K562 (cell line): ENCODE results near the gene VPS13D. TPM values are rescaled to one million over a fixed set of nuclear protein-coding genes. Genes with fewer than 3 reads are reported as not detected.

Source experiments
- ADNP ChIP-seq: fragments of 200-800 bp; sonication (Bioruptor generic); IDR thresholded peaks from 2 replicates; pipeline ENCODE4 v1.6.1; 2016; ENCODE audit warnings: missing genetic modification characterization, missing compliant biosample characterization
- E2F8 ChIP-seq: fragments of 450-650 bp; IDR thresholded peaks from 2 replicates; pipeline ENCODE4 v1.7.1; 2018; ENCODE audit warnings: mild to moderate bottlenecking, low read depth; ENCODE audit not compliant: partially characterized antibody
- FOXA3 ChIP-seq, 2 experiments: fragments of 450-650 bp in 1 of 2; sonication (generic) in 1 of 2; formaldehyde crosslinking; IDR thresholded peaks in 1 of 2; conservative IDR thresholded peaks in 1 of 2; 2 replicates each; pipeline versions ENCODE4 v1.4.0 to v1.8.0; 2020 to 2022; ENCODE audit warnings: mild to moderate bottlenecking in 2 of 2, missing genetic modification reagents in 1 of 2
- L3MBTL2 ChIP-seq: fragments of 450-650 bp; IDR thresholded peaks from 2 replicates; pipeline ENCODE4 v1.6.1; 2016; ENCODE audit warnings: mild to moderate bottlenecking, moderate library complexity
- MCM2 ChIP-seq: fragments of 450-650 bp; IDR thresholded peaks from 2 replicates; pipeline ENCODE4 v1.6.1; 2017; ENCODE audit warnings: low read depth, mild to moderate bottlenecking
- SMARCA4 ChIP-seq: fragments of 450-650 bp; IDR thresholded peaks from 2 replicates; pipeline ENCODE4 v1.6.1; 2016
- ZBTB40 ChIP-seq, 2 experiments: fragments of 450-650 bp in 1 of 2; sonication (generic) in 1 of 2; formaldehyde crosslinking in 1 of 2; IDR thresholded peaks; 2 replicates each; pipeline versions ENCODE4 v1.7.1 to v1.9.0; 2016 to 2022; ENCODE audit warnings: inconsistent platforms in 1 of 2, mild to moderate bottlenecking in 1 of 2, missing genetic modification reagents in 1 of 2
- ZNF24 ChIP-seq: fragments of 450-650 bp; IDR thresholded peaks from 2 replicates; pipeline ENCODE4 v1.6.1; 2016
- polyA plus RNA-seq, 8 experiments: library from polyadenylated mRNA; depleted of rRNA in 4 of 8; stranded (reverse) in 5 of 8; unstranded in 3 of 8; fragments of >200 nt; fragmentation: Nextera tagmentation in 2 of 8; fragmentation: Illumina TruSeq in 1 of 8; extraction: Ambion mirVana in 2 of 8; extraction: Trizol in 1 of 8; gene quantifications; 2 replicates each; pipeline versions ENCODE4 v1.2.1 to v1.2.3, GENCODE V29; 2011 to 2014; ENCODE audit warnings: inconsistent platforms in 1 of 8, missing spikeins in 1 of 8
- total RNA-seq, 7 experiments: library from RNA; depleted of rRNA in 6 of 7; stranded (reverse); fragments of >200 nt in 6 of 7; fragmentation: Illumina TruSeq in 2 of 7; extraction: Trizol in 2 of 7; gene quantifications; 2 replicates each; pipeline versions ENCODE4 v1.2.1 to v1.2.3, GENCODE V29; 2011 to 2021; ENCODE audit warnings: low replicate concordance in 1 of 7
- TF ChIP-seq, protein P1 (sequence below): sonication (generic); formaldehyde crosslinking; IDR thresholded peaks from 2 replicates; pipeline ENCODE4 v1.8.0; 2022; ENCODE audit warnings: mild to moderate bottlenecking, missing genetic modification reagents
- TF ChIP-seq, protein P2 (sequence below), 2 experiments: fragments of 450-650 bp; conservative IDR thresholded peaks; 2 replicates each; pipeline ENCODE4 v1.6.1; 2017; ENCODE audit warnings: mild to moderate bottlenecking in 2 of 2, moderate library complexity in 2 of 2

Gene VPS13D
- total and polyA plus RNA-seq, 9 of the 15 experiments (the other 6 are each of a cell fraction or from before 2014, with no cell fraction given): 6.1 to 51.5 (median 38.5) TPM

GRCh38 chr1:12549460-12550349 is 319.9 kb downstream of the VPS13D start (continued):
- TF ChIP-seq ZBTB40 (IDR thresholded peaks at IDR 0.05) (0 out of 2 replicates have a peak, but pooled peaks have one; percentile 13), ZBTB40 (CRISPR knock-in tag; IDR thresholded peaks at IDR 0.05) (no peak), L3MBTL2 (peak; percentile 58; the same call in 1 of the 2 replicates), FOXA3 (CRISPR knock-in tag; conservative IDR thresholded peaks at IDR 0.05 in 1 of 2, IDR thresholded peaks at IDR 0.05 in 1 of 2) (peak; percentile 50 to 51; a peak in 2 of 4 replicates), SMARCA4 (peak; percentile 93), MCM2 (no peak), ADNP (tag) (peak; percentile 65), ZNF24 (0 out of 2 replicates have a peak, but pooled peaks have one; percentile 45), E2F8 (peak; percentile 19)
- TF ChIP-seq, protein P1, sequence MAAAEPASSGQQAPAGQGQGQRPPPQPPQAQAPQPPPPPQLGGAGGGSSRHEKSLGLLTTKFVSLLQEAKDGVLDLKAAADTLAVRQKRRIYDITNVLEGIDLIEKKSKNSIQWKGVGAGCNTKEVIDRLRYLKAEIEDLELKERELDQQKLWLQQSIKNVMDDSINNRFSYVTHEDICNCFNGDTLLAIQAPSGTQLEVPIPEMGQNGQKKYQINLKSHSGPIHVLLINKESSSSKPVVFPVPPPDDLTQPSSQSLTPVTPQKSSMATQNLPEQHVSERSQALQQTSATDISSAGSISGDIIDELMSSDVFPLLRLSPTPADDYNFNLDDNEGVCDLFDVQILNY: peak; percentile 81; the same call in 1 of the 2 replicates
- TF ChIP-seq, protein P2, sequence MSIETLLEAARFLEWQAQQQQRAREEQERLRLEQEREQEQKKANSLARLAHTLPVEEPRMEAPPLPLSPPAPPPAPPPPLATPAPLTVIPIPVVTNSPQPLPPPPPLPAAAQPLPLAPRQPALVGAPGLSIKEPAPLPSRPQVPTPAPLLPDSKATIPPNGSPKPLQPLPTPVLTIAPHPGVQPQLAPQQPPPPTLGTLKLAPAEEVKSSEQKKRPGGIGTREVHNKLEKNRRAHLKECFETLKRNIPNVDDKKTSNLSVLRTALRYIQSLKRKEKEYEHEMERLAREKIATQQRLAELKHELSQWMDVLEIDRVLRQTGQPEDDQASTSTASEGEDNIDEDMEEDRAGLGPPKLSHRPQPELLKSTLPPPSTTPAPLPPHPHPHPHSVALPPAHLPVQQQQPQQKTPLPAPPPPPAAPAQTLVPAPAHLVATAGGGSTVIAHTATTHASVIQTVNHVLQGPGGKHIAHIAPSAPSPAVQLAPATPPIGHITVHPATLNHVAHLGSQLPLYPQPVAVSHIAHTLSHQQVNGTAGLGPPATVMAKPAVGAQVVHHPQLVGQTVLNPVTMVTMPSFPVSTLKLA (conservative IDR thresholded peaks at IDR 0.05): peak; percentile 53 to 64; a peak in 3 of 4 replicates
